ENCODE measurements around the gene HIP1.
"Not testable (repeated sequence)": the region's sequence is repeated elsewhere in the genome, so short reads cannot be mapped to it uniquely, and the experiment has no call there.

The HIP1 gene

DNA sequence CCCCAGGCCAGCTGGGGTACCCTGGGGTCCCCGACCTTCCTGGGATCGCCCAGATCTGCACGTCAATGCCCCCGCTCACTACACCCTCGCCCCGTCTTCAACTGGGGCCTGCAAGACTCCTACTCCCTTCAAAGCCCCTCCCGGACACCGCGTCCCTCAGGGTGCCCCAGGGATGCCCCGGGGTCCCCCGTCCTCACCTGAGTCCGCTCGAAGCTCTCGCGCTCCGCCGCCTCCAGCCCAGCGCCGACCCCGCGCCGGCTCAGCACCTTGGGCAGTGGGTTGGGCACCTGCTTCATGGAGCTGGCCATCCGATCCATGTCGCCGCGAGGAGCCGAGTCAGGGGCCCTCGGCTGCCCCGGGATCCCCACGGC lies at the start of gene HIP1:
HIP1 (minus strand) TSS at position 338 of the 371 bp plus-strand sequence; CDS start at position 317, 21 bp downstream.
- no peak for DNase-seq (ENCODE audit: low spot score)

DNA sequence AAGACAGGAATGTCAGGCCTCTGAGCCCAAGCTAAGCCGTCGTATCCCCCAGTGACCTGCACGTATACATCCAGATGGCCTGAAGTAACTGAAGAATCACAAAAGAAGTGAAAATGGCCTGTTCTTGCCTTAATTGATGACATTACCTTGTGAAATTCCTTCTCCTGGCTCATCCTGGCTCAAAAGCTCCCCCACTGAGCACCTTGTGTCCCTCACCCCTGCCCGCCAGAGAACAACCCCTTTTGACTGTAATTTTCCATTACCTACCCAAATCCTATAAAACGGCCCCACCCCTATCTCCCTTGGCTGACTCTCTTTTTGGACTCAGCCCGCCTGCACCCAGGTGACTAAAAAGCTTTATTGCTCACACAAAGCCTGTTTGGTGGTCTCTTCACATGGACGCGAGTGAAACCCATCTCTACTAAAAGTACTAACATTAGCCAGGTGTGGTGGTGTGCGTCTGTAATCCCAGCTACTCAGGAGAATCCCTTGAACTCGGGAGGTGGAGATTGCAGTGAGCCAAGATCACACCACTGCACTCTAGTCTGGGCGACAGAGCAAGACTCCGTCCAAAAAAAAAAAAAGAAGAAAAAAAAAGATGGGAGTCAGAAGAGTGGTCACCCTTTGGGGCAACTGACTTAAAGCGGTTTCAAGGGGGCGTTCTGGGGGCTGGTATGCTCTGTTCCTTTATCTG lies 49.6 kb upstream of the HIP1 start:
- not testable (repeated sequence) for DNase-seq (ENCODE audit: low spot score)

DNA sequence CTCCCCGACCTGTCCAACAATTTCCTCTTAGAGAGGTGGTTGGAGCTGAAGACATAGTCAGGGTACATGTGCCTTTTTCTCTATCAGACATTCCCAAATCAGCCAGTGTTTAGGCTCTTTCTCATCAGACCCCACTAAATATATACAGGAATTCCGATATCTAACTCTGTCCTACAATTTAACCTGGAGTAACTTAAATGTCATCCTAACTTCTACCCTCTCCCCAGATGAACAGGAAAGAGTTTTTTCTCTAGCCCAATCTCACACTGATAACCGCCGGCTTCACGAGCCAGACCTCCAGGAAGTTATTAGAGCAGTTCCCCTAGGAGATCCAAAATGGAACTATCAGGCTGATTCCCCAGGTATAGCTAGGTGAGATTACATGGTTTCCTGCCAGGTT lies 44.3 kb upstream of the HIP1 start:
- DNase-seq (ENCODE audit: low spot score), result not testable (repeated sequence)

DNA sequence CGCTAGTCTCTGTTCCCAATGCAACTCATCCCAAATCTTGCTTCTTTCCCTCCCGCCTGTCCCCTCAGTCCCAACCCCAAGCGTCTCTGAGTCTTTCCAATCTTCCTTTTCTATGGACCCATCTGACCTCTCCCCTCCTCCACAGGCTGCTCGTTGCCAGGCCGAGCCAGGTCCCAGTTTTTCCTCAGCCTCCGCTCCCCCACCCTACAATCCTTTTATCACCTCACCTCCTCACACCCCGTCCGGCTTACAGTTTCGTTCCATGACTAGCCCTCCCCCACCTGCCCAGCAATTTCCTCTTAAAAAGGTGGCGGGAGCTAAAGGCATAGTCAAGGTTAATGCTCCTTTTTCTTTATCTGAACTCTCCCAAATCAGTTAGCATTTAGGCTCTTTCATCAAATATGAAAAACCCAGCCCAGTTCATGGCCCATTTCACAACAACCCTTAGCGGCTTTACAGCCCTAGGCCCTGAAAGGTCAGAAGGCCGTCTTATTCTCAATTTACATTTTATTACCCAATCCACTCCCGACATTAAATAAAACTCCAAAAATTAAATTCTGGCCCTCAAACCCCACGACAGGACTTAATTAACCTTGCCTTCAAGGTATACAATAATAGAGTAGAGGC lies 42.0 kb upstream of the HIP1 start:
- not testable (repeated sequence) for DNase-seq (ENCODE audit: low spot score)

DNA sequence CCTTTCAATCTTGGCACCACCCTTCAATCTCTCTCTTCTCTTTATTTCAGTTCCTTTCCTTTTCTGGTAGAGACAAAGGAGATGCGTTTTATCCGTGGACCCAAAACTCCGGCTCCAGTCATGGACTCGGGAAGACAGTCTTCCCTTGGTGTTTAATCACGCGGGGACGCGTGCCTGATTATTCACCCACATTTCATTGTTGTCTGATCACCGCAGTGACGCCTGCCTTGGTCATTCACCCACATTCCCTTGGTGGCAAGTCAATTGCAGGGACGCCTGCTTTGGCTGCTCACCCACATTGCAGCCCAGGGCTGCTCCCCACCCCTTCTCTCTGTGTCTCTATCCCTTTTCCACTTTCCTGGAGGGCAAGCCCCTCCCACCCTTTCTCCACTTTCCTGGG lies 40.8 kb upstream of the HIP1 start:
- not testable (repeated sequence) for DNase-seq (ENCODE audit: low spot score)

DNA sequence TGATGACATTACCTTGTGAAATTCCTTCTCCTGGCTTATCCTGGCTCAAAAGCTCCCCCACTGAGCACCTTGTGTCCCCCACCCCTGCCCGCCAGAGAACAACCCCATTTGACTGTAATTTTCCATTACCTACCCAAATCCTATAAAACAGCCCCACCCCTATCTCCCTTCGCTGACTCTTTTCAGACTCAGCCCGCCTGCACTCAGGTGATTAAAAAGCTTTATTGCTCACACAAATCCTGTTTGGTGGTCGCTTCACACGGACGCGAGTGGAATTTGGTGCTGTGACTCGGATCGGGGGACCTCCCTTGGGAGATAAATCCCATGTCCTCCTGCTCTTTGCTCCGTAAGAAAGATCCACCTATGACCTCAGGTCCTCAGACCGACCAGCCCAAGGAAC lies 40.3 kb upstream of the HIP1 start:
- DNase-seq (ENCODE audit: low spot score), result not testable (repeated sequence)

DNA sequence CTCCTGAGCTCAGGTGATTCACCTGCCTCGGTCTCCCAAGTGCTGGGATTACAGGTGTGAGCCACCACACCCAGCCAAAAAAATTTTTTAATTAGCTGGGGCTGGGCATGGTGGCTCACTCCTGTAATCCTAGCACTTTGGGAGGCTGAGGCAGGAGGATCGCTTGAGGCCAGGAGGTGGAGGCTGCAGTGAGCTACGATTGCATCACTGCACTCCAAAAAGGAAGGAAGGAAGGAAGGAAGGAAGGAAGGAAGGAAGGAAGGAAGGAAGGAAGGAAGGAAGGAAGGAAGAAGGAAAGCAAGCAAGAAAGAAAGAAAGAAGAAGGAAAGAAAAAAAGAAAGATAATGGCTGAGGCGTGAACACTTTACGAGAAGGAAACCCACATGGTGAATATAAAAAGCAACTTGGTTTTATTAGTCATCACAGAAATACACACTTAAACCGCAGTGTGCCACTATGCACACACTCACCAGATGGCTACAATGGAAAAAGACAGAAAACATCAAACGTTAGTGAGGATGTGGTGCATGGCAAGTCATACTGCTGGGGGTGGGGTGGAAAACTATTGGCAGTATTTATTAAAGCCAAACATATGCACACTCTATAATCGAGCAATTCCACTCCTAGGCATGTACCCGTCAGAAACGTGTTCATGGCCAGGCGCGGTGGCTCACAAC lies 37.7 kb upstream of the HIP1 start:
- DNase-seq (ENCODE audit: low spot score), result no peak

DNA sequence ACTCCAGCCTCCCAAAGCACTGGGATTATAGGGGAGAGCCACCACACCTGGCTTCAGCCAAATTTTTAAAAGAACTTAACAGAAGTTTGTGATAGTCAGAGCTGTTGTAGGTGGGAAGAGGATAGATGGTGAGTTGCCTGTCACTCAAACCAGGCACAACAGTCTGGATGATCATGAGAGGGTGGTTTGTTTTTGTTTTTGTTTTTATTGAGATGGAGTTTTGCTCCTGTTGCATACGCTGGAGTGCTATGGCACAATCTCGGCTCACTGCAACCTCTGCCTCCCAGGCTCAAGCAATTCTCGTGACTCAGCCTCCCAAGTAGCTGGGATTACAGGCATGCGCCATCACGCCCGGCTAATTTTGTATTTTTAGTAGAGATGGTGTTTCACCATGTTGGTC lies 35.2 kb upstream of the HIP1 start:
- not testable (repeated sequence) for DNase-seq (ENCODE audit: low spot score)

DNA sequence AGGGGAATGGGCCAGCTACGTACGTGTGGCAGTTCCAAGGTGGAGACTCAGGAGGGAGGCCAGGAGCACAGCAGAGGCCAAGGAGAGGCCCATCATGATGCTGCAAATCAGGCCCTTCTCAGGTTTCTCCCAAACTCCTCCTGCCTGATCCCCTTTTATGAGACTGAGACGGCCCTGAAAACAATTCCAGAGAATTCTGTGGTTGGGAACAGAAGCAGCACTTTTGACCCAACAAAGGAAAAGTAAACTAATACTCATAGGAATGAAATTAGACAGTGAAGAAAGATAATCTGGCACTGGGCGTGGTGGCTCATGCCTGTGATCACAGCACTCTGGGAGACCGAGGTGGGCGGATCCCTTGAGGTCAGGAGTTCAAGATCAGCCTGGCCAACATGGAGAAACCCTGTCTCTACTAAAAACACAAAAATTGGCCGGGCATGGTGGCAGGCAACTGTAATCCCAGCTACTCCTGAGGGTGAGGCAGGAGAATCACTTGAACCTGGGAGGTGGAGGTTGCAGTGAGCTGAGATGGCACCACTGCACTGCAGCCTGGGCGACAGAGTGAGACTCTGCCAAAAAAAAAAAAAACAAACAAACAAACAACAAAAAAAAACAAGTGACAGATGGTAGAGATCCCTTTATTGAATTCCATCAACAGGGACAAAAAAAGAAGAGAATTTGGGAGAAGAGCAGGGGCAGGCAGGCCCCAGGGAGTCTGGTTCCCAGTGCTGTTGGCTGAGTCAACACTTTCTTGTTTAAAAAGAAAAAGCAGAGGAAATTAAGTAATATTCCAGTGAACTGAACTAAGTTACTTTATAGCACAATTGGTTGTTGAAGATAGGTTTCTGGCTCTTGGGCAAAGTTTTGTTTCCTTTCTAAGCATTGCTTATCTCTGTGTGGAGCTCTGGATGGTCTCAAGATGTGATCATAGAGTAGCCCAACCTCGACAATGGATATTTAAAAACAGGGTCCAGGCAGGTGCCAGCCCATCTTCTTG lies 33.6 kb upstream of the HIP1 start, which contains the start of gene CCL26:
CCL26 (minus strand) TSS at position 131 of the 997 bp plus-strand sequence; CDS start at position 96, 35 bp downstream.
- no peak for DNase-seq (ENCODE audit: low spot score)

DNA sequence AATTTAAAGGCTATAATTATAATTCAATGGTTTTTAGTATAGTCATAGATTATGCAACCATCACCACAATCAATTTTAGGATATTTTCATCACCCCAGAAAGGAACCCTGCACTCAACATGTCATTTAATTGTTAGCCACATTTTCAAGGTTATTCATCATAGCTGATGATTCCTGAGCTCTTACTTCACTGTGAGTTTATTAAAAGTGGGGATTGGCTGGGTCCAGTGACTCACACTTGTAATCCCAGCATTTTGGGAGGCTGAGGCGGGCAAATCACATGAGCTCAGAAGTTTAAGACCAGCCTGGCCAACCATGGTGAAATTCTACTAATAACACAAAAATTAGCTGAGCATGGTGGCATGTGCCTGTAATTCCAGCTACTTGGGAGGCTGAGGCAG lies 32.5 kb upstream of the HIP1 start:
- no peak for DNase-seq (ENCODE audit: low spot score)

DNA sequence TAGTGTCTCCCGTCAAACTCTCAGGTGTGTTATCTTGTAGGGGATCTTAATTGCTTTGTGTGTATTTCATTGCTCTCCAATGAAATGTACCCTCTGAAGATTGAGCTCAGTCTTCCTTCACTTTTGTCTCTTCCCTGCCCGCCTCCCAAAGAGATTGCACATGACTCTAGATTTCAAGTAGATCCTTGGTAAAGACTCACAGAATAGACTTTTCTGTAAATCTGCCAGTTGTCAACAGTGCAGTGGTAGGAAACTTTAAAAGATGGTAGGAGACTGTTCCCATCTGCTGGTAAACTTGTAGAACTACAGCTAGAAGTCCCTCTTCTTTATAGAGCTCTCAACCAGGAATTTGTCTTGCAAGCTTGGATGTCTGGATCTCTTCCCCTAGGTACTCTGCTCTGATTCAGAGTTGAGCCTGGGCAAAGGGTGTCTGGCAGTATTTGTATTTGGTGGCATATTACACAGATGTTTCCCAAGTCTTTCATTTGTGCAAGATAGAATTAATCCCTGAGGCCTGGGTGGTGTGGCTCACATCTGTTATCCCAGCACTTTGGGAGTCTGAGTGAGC lies 23.7 kb upstream of the HIP1 start:
- peak; percentile 66 for DNase-seq (ENCODE audit: low spot score)

DNA sequence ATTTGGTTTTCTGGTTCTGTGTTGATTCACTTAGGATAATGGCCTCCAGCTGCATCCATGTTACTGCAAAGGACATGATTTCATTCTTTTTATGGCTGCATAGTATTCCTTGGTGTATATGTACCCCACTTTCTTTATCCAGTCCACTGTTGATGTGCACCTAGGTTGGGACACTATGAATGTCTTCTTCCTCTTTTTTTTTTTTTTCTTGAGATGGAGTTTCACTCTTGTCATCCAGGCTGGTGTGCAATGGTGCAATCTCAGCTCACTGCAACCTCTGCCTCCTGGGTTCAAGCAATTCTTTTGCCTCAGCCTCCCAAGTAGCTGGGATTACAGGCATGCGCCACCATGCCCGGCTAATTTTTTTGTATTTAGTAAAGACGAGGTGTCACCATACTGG lies 23.1 kb upstream of the HIP1 start:
- DNase-seq (ENCODE audit: low spot score), result not testable (repeated sequence)

DNA sequence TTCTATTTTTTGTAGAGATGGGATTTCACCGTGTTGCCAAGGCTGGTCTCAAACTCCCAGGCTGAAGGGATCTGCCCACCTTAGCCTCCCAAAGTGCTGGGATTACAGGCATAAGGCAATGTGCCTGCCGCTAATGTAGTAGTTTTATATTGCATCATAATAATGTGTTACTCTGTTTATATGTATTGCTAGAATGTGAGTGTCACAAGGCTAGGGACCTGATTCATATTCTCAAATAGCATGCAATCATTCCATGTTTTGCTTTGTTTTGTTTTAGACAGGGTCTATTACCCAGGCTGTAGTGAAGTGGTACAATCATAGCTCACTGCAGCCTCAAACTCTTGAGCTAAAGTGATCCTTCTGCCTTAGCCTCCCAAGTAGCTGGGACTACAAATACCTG lies 19.8 kb upstream of the HIP1 start:
- no peak for DNase-seq (ENCODE audit: low spot score)

DNA sequence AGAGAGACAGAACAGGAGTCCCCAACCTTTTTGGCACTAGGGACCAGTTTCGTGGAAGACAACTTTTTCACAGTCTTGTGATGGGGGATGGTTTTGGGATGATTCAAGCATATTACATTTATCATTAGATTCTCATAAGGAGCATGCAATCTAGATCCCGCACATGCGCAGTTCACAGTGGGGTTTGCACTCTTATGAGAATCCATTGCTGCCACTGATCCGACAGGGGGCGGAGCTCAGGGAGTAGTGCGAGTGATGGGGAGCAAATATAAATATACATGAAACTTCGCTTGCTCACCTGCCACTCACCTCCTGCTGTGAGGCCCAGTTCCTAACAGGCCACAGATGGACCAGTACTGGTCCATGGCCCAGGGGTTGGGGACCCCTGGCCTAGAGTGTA lies 19.1 kb upstream of the HIP1 start:
- DNase-seq (ENCODE audit: low spot score), result no peak

DNA sequence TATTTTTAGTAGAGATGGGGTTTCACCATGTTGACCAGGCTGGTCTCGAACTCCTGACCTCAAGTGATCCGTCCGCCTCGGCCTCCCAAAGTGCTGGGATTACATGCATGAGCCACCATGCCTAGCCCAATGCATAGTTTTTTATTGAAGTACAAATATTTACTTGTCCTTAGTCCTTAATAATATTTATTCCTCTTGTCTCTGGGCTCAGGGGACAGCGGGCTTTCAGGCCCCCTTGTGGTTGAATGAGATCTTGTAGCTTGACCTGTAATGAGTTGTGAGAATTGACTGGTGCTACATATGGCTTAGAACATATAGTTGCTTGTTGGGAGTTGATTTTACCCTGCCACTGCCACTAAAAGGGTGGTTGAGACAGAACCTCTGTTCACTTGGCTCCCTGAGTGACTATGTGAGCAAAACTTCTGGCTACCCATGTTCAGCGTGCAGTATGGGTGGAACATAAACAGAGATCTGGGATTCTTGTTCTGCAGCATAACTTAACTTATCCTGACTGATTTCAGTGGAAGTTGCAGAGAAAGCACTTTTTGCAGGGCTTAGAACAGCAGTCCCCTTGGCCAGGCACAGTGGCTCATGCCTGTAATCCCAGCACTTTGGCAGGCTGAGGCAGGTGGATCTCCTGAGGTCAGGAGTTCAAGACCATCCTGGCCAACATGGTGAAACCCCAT lies 18.4 kb upstream of the HIP1 start:
- peak; percentile 62 for DNase-seq (ENCODE audit: low spot score)

DNA sequence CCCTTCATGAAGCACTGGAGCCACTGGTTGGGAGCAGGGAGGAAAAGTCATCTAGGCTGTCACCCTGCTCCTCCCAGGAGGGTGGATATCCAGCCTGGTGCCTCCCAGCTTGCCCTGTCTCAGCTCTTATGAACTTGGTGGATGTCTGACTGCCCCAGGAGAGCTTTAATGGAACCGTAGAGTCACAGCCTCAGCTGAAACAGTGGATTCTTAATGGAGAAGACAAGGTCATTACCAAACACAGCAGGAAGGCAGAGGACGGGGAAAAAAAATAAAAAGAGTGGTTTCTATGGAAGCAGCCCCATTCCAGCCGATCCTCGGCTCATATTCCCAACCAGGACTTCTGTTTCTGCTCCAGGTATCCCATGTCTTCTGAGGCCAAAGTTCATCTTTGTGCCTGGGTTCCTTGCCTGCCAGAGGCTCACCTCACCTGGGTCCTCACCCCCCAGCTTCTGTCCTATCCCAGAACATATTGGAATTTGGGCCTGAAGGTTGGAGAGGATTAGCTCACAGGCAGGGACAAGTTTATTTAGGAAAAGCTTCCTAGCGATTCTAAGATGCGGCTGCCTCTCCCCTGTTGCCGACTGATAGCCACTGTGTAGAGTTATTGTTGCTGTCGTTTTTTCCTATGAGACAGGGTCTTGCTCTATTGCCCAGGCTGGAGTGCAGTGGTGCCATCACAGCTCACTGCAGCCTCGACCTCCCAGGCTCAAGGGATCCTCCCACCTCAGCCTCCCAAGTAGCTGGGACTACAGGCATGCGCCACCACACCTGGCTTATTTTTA lies 17.7 kb upstream of the HIP1 start:
- no peak for DNase-seq (ENCODE audit: low spot score)

DNA sequence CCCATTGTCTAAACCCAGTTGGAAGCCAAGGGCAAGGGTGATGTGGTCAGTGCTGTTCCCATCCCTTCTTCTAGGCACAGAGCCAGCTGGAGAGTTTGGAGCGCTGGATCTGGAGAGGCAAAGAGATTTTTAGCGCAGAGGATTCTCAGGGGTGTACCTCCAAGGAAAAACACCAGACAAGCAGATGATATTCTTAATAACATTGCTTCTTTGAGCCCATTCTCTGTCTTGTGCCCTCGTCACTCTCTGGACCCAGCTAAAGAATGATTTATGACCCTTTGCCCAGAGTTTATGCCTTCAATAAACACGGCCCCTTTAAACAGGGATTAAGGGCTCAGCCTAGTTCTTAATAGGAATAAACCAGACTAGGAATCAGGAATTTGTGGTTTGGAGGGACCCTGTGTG lies 4.7 kb upstream of the HIP1 start:
- DNase-seq (ENCODE audit: low spot score), result no peak

DNA sequence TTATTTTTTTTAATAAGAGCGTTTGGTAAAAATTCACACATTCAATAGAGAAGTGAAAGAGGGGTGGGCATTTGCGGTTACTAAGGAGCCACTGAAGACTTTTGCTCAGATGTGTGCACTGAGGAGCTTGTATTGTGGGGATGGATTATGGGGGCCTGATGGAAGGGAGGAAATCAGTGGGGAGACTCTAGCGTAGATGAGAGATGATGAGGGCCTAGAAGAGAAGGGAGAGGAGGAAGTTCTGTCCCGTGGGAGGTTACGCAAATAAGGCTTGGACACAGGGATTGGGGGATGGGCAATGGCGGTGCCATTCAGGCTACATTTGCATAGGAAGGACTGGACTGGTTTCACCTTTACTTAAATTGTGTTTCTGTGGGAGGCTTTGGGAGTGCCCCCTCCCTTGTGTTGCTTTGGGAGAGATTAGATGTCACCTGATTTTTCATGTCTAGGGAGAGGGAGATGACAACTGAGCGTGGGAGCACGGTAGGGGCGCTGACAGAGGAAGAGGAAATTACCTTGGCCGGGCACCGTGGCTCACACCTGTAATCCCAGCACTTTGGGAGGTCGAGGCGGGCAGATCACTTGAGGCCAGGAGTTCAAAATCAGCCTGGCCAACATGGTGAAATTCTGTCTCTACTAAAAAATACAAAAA lies 2.2 kb upstream of the HIP1 start:
- DNase-seq (ENCODE audit: low spot score), result no peak

DNA sequence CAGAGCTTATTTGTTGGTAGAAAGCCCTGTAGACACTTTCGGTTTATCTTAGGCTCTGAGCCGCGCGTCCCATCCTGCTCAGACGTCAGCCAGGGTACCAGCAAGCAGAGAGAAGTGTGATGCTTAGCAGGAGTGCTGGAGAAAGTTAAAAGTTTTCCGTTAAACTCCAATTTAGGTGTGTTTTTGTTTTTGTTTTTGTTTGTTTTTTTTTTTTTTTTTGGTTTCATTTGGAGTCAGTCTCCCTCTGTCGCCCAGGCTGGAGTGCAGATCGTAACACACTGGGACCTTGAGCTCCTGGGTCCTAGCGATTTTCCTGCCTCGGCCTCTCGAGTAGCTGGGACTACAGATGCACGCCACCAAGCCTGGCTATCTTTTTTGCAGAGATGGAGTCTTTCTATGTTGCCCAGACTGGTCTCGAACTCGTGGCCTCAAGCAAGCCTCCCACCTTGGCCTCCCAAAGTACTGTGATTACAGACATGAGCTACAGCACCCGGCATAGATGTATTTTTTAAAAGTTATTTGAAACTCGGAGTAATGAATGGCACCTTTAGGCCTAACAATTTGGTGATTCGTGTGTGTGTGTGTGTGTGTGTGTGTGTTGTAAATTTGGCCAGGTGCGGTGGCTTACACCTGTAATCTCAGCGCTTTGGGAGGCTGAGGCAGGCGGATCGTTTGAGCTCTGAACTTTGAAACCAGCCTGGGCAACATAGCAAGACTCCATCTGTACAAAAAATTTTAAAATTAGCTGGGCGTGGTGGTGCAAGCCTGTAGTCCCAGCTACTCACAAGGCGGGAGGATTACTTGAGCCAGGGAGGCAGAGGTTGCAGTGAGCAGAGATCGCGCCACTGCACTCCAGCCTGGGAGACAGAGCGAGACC lies 1.3 kb upstream of the HIP1 start:
- no peak for DNase-seq (ENCODE audit: low spot score)

Data from HuH-7 (cell line).